NCI-H2196 treated with DMSO at 0.1 percent for 48 hours (cell line): ENCODE measurements around the gene POLE.
"Not testable (repeated sequence)": the region's sequence is repeated elsewhere in the genome, so short reads cannot be mapped to it uniquely, and the experiment has no call there.

Experiments used
- DNase-seq: peaks from one replicate; lab custom pipeline; 2025; ENCODE audit not compliant: unreplicated experiment; lab: John Stamatoyannopoulos, UW

Gene POLE

DNA sequence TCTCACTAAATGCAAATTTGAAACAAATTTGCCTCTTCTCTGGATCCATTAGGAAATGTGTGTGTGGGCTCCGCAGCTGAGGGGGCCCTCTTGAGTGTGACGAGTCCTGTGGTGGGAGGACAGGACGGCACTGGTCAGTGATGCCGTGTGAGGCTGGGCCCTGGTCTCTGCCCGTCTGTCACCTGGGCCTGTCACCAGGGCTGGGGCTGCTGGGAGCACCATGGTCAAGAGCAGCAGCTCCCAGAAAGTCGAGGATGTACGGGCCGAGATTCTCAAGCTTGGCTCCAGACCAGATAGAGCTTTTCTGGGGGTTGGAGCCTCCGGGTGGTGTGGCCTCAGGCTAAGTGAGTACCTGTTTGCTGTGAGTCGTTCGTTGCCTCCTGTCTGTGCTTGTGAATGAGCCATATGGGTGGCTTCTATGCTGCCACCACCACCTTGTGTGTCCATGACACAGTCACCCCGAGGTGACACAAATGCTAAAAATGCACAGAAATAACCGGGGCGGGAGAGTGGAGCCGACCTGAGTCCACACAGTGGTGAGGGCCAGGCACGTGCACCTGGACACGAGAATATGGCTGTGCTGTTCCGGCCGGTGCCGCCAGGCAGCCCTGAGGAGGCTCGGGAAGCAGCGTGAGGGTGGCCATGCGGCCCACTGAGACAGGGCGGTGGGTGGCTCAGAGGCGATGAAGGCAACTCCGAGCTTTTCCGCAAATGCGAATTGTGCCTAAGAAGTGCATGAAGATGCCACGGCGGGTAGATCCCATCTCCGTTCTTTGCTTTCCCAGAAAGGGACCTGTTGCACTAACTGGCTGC lies 32.2 kb upstream of the POLE start:
- no peak for DNase-seq

DNA sequence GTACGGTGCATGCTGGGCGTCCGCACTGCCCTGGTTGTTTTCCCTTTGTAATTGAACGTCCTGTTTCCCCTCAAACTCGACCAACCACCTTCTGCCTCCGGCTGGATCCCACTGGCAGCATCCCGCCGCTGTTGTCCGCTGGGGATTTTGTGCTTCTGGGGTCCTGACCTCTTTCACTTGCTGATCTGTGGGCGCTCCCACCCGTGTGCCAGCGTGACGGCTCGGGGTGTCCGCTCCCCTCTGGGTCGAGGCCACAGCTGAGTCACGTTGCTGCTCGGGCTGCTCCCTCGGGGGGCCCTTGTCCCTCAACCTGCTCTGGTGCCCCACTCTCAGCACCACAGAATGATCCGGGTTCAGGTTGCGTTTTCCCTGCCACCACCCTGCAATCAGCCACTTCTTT lies 31.5 kb upstream of the POLE start:
- DNase-seq = no peak

DNA sequence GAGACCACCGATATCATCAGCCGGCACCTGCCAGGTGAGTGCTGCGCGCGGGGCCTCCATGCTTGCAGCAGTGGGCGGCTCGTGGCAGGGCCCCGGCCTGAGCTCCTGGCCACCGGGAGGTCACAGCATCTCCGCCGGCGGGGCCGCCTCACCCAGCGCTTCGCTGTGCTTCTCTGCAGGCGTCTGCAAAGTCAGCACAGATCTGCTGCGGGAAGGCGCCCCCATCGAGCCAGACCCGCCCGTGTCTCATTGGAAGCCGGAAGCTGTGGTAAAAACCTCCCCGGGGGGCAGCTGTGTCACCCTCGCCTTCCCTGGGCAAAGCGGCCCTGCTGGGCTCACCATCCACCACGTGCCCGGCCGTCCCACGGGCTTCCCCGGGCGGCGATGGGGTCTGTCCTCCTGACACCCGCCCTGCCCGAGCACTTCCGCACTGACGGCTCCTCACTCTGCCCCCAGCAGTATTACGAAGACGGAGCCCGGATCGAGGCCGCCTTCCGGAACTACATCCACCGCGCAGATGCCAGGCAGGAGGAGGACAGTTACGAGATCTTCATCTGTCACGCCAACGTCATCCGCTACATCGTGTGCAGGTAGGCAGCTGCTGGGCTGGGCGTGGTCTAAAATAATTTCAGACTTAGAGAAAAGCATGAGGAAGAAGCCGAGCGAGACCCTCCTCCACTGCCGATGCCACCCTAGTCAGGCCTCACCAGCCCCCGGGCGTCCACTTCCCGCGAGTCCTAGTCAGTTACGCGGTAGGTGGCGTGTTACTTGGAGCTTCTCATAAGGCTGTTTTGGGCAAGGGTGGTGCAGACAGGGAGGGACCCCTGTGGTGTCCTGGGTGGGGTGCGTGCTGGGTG lies 30.6 kb upstream of the POLE start:
- DNase-seq = no peak

DNA sequence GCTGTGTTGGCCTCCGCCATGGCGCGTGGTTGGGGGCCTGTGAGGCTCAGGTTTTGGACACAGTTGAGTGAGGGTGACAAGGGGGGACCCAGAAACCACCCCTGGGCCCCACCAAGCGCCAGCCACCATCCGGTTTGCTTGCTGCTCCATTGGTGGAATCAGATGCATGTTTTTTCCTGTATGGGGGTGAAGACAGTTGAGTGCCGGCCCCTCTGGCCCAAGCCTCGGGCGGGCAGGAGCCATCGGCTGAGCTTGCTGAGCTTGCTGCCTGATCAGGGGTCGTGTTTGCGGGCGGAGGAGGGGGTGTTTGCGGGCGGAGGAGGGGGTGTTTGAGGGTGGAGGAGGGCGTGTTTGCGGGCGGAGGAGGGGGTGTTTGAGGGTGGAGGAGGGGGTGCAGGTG lies 29.9 kb upstream of the POLE start:
- DNase-seq = no peak

DNA sequence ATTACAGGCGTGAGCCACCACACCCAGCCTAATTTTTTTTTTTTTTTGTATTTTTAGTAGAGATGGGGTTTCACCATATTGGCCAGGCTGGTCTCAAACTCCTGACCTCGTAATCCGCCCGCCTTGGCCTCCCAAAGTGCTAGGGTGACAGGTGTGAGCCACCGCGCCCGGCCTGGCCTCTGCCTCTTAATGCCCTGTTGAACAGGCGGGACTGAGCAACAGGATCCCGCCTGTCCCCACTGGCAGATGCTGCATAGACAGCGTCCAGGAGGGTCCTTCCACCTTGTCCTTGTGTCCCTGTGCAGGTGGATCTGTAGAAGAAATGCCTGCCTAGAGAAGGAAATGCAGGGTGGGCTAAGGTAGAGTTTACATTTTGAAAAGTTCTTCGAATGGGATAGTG lies 29.2 kb upstream of the POLE start:
- no peak for DNase-seq

DNA sequence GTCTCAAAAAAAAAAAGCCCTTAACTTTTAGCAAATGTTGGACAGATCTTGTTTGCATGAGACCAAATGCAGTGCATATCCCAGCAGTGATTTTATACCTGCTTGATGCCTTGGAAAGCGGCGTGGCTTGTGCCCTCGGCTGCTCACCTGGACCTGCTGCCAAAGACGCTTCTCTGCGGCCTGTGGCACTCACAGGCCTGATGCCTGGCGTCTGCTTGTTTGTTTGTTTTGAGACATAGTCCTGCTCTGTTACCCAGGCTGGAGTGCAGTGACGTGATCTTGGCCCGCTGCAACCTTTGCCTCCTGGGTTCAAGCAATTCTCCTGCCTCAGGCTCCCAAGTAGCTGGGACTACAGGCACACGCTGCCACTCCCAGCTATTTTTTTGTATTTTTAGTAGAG lies 28.7 kb upstream of the POLE start:
- DNase-seq = no peak

DNA sequence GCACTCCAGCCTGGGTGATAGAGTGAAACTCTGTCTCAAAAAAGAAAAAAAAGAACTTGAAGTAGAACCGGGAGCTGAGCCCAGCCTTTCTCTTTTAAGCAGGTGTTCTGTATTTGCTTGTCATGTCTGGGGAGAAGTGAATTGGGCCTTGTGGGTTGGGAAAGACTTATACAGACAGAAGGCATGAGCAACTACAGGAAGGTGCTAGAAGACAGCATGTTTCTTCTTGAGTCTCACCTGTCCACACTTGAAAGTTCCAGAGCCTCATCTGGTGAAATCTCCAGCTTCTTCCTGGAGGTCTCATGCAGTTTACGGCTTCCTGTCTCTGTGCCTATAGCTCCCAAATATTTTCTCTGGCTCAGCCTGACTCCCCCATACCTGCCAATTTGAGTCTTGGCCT lies 26.0 kb upstream of the POLE start:
- DNase-seq = no peak

DNA sequence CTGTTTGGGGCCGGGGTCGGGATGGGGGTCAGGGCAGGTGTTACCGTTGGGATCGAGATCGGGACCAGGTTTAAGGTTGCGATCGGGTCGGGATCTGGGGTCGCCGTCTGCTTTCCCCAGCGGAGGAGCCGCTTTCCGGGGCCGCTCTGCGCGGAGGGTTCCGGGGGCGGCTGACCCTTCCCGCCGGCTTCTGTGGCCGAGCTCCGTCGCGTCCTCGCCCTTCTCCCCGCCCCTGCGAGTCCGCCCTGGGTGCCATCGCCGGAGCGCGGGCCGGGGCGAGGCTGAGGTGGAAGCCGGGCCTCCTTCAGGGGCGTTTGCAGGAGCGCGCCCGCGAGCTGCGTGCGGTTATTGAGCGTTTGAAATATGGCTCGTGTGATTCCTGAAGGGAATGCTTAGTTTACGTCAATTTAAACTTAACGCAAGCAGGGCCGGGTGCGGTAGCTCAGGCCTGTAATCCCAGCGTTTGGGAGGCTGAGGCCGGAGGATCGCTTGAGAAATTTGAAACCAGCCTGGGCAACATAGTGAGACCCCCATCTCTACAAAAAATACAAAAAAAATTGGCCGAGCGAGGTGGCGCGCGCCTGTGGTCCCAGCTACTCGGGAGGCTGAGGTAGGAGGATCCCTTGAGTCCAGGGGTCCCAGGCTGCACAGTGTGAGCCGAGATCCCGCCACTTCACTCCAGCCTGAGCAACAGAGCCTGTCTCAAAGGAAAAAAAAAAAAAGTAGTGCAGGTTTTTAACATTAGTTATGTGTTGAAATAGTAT lies 24.1 kb upstream of the POLE start:
- DNase-seq = no peak

DNA sequence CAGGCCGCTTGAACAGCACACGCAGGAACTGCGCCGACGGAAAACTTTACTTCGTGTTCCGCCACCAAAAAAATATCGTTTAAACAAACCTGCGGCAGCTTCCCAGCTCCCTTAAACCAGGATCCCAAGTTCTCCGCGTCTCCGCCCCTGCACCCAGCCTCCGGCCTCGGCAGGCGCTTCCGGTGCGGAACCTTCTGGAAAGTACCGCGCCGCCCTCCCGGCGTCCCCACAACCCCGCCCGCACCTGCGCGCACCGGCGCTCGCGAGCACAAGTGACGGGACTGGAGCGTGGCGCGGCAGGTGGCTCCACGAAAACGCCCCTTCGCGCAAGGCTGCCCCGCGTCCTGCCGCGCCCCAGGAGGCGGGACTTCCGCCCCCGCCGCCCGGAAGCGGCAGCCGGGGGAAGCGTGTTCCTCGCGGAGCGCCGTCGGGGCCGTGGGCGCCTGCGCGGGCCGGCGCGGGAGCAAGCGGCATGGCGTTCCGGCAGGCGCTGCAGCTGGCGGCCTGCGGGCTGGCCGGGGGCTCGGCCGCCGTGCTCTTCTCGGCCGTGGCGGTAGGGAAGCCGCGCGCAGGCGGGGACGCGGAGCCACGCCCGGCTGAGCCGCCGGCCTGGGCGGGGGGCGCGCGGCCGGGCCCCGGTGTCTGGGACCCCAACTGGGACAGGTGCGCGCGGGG lies 23.4 kb upstream of the POLE start, which contains the start of gene PGAM5:
PGAM5 (plus strand) TSS at position 438 of the 675 bp plus-strand sequence; CDS start at position 473, 35 bp downstream.
- DNase-seq = peak; percentile 82

DNA sequence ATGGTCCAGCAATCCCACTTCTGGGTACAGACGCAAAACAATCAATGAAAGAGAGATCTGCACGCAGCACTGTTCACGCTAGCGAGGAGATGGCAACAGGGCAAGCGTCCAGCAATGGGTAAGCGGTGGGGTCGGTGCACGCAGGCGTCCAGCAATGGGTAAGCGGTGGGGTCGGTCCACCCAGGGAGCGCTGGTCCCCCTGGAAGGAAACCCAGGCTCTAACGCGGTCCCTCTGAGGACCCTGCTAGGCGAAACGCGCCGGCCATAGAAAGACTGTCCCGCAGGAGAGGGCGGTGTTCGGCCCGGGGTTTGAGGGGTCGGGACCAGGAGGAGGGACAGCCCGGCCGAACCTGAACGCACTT lies 22.9 kb upstream of the POLE start:
- no peak for DNase-seq

DNA sequence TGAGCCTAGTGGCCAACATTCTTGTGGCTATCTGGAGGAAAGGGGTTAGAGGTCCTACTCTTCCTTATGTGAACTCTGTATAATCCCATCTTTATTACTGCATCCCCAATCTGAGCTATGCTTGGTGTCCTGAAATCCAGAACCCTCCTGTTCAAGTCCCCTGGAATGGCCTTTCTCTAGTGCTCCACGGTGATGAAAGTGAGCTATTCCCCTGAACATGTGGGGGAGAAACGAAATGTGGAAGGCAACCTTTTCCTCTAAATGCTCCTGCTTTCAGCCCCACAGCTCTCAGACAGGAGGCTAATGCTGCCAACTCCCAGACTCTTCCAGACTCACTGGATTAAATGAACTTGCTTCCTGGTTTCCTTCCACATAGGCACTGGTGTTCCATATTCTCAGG lies 21.0 kb upstream of the POLE start:
- DNase-seq = no peak

DNA sequence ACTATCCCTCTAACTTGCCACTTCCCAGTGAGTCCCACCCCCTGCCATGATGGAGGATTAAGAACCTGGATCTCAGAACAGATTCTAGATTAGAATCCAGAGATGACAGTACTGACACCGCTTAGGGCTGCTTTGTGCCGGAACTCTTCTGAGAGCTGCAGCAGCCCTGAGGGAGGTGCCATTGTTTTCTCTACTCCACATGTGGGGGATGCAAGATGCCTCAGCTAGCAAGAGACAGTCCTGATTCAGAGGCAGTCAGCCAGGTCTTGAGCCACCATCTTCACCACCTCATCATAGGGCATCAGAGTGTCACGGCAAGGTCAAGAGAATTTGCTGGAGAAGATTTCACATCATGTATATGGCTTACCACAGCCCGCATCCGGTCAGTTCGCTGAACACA lies 20.1 kb upstream of the POLE start:
- no peak for DNase-seq

DNA sequence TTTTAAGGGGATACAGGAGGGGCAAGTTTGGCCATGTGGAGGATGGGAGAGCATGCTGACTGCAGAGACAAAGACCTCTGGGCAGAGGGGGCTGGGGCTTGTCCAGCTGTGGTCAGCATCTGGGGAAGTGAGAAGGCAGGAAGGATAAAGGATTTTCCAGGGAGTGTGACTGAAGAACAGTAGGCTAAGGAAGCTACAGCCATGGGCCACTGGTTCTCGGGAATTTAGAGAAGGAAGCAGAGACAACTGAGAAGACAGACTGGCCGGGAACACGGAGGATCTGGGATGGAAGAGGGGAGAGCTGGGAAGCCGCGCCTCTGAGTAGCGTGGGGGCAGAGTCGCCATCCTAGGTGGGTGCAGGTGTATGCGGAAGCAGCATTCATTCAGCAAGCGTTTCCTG lies 16.5 kb upstream of the POLE start:
- DNase-seq = no peak

DNA sequence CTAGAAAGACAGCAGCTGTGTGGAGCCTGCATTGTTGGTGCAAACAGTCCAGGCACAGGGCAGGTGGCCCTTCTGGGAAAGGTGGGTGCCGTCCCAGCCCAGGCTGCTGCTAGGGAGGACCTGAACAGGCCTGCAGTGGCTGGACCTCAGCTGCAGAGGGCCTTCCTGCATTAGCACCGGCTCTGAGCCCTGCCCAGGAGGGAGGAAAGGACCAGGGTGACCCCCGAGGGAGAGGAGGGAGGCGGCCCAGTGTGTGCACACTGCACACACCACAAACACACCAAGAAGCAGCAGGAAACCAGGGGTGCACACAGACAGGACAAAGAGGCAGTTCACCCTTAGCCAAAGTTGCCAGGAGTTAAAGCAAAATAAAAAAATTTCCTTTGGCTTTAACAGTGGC lies 15.5 kb upstream of the POLE start:
- no peak for DNase-seq

DNA sequence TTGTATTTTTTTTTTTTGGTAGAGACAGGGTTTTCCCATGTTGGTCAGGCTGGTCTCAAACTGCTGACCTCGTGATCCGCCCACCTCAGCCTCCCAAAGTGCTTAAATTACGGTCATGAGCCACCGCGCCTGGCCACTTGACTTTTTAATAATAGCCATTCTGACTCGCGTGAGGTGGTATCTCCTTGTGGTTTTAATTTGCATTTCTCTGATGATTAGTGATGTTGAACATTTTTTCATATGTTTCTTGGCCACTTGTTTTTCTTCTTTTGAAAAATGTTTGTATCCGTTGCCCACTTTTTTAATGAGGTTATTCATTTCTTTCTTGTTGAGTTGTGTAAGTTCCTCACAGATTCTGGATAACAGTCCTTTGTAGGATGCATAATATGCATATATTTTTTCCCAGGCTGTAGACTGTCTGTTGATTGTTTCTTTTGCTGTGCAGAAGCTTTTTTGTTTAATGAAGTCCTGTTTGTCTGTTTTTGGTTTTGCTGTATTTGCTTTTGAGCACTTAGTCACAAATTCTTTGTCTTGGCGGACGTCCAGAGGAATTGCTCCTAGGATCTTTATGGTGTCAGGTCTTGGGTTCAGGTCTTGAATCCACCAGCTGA lies 13.2 kb upstream of the POLE start:
- DNase-seq = no peak

DNA sequence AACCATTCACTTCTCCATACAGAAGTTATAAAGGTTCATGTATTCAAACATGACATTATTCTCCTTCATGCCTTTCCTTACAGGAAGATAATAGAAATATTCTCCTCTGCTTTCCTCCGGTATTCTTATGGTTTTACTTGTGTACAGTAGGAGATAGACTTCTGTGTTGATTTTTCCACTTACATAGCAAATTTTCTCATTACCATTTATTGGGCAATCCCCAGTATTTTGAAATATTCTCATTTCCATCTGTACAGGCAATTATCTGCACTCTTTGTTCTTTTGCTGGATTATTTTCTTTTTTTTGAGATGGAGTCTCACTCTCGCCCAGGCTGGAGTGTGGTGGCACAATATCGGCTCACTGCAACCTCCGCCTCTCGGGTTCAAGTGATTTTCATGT lies 11.2 kb upstream of the POLE start:
- no peak for DNase-seq

DNA sequence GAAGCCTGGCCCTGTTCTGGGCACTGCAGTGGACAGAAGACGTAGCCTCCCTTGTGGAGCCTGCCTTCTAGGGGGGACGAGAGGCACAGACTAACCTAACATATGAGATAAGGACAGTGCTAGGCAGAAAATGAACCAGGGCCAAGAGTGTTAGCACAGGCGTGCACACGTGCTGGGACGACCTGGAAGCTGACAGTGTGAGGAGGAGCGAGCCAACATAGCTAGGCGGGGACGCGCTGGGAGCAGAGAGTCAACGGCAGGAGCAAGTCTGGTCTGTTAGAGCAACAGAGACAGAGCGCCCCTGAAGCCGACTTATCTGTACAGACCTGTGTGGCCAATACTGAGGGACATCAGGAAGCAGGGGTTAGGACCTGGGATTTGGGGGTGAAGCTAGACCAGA lies 8.3 kb upstream of the POLE start:
- no peak for DNase-seq

DNA sequence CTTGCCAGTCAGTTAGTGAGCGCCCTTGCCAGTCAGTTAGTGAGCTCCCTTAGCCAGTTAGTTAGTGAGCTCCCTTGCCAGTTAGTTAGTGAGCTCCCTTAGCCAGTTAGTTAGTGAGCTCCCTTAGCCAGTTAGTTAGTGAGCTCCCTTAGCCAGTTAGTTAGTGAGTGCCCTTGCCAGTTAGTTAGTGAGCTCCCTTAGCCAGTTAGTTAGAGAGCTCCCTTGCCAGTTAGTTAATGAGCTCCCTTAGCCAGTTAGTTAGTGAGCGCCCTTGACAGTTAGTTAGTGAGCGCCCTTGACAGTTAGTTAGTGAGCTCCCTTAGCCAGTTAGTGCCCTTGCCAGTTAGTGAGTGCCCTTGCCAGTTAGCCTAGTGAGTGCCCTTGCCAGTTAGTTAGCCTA lies 7.7 kb upstream of the POLE start:
- DNase-seq = not testable (repeated sequence)

DNA sequence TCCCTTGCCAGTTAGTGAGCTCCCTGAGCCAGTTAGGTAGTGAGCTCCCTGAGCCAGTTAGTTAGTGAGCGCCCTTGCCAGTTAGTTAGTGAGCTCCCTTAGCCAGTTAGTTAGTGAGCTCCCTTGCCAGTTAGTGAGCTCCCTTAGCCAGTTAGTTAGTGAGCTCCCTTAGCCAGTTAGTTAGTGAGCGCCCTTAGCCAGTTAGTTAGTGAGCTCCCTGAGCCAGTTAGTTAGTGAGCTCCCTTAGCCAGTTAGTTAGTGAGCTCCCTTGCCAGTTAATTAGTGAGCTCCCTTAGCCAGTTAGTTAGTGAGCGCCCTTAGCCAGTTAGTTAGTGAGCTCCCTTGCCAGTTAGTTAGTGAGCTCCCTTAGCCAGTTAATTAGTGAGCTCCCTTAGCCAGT lies 4.9 kb upstream of the POLE start:
- DNase-seq = not testable (repeated sequence)

DNA sequence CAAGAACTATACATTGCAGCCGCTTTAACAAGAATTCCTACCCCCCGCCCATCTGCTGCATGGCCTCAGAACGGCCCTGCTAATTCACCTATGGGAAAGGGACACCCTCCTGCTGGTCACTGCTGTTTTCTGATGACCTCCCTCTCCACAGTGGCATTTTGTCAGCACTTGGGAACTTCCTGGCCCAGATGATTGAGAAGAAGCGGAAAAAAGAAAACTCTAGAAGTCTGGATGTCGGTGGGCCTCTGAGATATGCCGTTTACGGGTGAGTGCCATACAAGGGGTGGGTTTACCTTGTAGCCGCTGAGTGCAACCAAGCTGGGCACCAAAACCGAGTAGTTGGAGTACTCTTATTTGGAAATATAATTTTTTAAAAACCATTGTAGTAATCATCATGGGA lies 3.0 kb upstream of the POLE start:
- DNase-seq = no peak

DNA sequence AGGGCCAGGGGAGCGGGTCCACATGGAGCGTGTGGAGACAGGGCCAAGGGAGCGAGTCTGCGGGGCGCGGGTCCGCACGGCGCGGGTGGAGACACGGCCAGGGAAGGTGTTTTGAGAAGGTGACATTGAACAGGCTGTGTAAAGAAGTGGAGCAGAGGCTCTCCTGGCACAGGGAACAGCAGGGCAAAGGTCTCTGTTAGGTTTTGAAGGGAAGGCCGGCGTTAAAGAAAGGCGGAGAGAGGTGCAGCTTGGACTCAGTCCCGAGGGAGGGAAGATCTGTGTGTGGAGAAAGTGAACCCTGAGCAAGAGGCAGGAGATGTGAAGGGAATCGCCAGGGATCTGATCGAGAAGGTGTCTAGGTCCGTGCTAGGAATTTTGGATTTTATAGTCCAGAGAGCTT lies 2.1 kb upstream of the POLE start:
- DNase-seq = no peak
